HL-60 (cell line): ENCODE measurements around the gene ALK.

Source experiments
- GABPA ChIP-seq: IDR thresholded peaks from 2 replicates; pipeline ENCODE4 v1.6.1; 2012; ENCODE audit warnings: low read depth
- POLR2AphosphoS5 ChIP-seq: IDR thresholded peaks from 2 replicates; pipeline ENCODE4 v1.6.1; 2012; ENCODE audit warnings: low read depth
- TF ChIP-seq, protein P1 (sequence below): IDR thresholded peaks from one replicate; pipeline ENCODE4 v1.5.1; 2011; ENCODE audit warnings: low read length, control low read depth, inconsistent platforms; ENCODE audit not compliant: insufficient read depth

DNA sequence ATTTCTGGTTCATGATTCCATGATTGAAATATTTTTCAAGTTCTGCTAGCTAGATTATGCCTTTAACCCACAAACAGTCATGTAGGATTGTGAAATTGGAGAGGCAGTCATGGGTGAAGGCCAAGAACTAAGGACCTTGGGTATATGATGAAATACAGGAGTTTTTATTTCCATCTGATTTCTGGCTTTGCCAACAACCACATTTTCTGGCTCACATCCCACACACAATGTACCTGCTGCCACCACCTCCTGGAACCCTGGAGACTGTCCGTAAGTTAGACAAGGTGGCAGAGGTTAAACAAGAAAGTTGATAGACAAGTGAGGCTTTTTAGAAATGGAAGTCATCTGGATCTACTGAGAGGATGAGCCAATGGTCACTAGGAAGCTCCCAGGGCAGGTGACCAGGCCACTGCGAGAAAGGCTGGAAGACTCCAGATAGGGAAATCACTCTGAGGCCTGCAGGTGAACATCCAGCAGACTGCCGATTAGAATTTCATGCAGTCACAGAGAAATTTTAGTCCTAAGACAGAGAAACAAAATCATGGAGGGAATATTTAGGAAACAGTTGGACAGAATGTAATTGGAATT, 402.0 kb downstream of the ALK start:
- TF ChIP-seq, protein P1, sequence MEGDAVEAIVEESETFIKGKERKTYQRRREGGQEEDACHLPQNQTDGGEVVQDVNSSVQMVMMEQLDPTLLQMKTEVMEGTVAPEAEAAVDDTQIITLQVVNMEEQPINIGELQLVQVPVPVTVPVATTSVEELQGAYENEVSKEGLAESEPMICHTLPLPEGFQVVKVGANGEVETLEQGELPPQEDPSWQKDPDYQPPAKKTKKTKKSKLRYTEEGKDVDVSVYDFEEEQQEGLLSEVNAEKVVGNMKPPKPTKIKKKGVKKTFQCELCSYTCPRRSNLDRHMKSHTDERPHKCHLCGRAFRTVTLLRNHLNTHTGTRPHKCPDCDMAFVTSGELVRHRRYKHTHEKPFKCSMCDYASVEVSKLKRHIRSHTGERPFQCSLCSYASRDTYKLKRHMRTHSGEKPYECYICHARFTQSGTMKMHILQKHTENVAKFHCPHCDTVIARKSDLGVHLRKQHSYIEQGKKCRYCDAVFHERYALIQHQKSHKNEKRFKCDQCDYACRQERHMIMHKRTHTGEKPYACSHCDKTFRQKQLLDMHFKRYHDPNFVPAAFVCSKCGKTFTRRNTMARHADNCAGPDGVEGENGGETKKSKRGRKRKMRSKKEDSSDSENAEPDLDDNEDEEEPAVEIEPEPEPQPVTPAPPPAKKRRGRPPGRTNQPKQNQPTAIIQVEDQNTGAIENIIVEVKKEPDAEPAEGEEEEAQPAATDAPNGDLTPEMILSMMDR = no peak
- no peak for TF ChIP-seq POLR2AphosphoS5
- no peak for TF ChIP-seq GABPA
